Panc1 (cell line): ENCODE results near the gene LACRT.

ENCODE experiments used
- CTCF ChIP-seq: fragments of 450-650 bp; IDR thresholded peaks from 2 replicates; pipeline ENCODE4 v1.5.1; 2017; ENCODE audit warnings: mild to moderate bottlenecking
- POLR2AphosphoS5 ChIP-seq: IDR thresholded peaks from 2 replicates; pipeline ENCODE4 v1.6.1; 2012; ENCODE audit warnings: mild to moderate bottlenecking, low read depth, low read length, moderate library complexity
- SIN3A ChIP-seq: IDR thresholded peaks from 2 replicates; pipeline ENCODE4 v1.6.1; 2012; ENCODE audit warnings: low read depth, mild to moderate bottlenecking, low read length, moderate library complexity, borderline replicate concordance; ENCODE audit not compliant: insufficient read depth

- no peak for TF ChIP-seq CTCF
- TF ChIP-seq SIN3A, result no peak
- no peak for TF ChIP-seq POLR2AphosphoS5
These were observed 42.4 kb downstream of the LACRT start for GRCh38 chr12:54592316-54592715.
